ENCODE results near the gene LDLRAP1.

Gene LDLRAP1

GRCh38 chr1:25610822-25611630 is 67.6 kb downstream of the LDLRAP1 start:
- no peak for DNase-seq

- no peak for DNase-seq
Measured at GRCh38 chr1:25611843-25612242, 68.4 kb downstream of the LDLRAP1 start.

GRCh38 chr1:25612421-25612820 is 69.0 kb downstream of the LDLRAP1 start:
- no peak for DNase-seq

GRCh38 chr1:25613091-25613490 is 69.7 kb downstream of the LDLRAP1 start:
- no peak for DNase-seq

GRCh38 chr1:25614501-25615171 is 71.2 kb downstream of the LDLRAP1 start:
- no peak for DNase-seq

- DNase-seq = no peak
Measured at GRCh38 chr1:25615172-25615541, 71.8 kb downstream of the LDLRAP1 start.

GRCh38 chr1:25615563-25616094 is 72.2 kb downstream of the LDLRAP1 start:
- no peak for DNase-seq

- peak; percentile 95 for DNase-seq
Measured at GRCh38 chr1:25616095-25616986, 72.9 kb downstream of the LDLRAP1 start, which contains the start of gene MAN1C1. Gene MAN1C1, plus strand, starts transcription at chr1:25616791. Its CDS starts 1,007 bp downstream, at chr1:25617798.

GRCh38 chr1:25616987-25617624 is 73.7 kb downstream of the LDLRAP1 start:
- DNase-seq = no peak

GRCh38 chr1:25617625-25618432 is 74.4 kb downstream of the LDLRAP1 start:
- no peak for DNase-seq

GRCh38 chr1:25618433-25618808 is 75.0 kb downstream of the LDLRAP1 start:
- DNase-seq = no peak
